GM12872 (cell line): Measurements from ENCODE around the gene CTSH.

ENCODE experiments used
- CTCF ChIP-seq: IDR thresholded peaks from 3 replicates; pipeline ENCODE4 v1.5.1; 2011; ENCODE audit warnings: low read depth, mild to moderate bottlenecking, low read length, moderate library complexity; ENCODE audit not compliant: insufficient read depth

CTSH gene

GRCh38 chr15:78922527-78922926 is 22.3 kb downstream of the CTSH start:
- TF ChIP-seq CTCF = no peak

DNA sequence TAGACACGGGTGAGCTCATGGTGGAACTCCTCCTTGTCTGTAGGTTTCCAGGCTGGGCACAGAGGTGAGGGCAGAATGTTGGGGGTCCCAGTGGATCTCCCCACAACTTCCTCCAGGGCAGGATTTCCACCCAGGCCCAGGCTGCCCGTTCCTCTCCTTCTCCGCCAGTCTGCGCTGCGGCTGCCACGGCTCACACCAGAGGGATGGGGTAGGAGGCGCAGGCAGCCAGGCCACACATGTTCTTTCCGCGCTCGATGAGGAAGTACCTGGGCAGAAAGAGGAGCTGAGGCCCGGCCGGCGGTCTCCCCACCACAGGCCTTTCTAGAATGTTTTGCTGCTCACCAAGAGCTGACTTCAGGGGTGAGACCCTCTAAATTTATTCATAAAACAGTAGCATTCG is 22.9 kb downstream of the CTSH start:
- TF ChIP-seq CTCF = no peak

DNA sequence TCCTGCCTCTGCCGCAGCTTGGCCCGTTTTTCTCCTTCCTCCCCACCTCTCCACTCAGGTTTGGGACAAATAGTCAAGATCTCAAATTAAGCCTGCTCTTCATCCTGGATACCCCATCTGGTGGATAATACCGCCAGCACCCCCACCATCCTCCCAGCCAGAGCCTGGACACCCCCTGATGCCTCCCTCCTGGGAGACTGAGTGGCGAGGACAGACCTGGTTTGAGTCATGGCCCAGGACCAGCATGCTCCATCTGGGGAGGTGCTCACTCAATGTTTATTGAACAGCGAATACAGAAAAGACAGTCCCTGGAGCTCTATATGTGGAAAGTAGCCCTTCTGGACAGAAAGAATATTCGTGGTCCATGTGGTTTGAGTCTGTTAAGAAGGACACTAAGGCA is 23.3 kb downstream of the CTSH start:
- TF ChIP-seq CTCF = no peak

GRCh38 chr15:78917888-78918287 is 27.0 kb downstream of the CTSH start:
- no peak for TF ChIP-seq CTCF

GRCh38 chr15:78916088-78916487 is 28.8 kb downstream of the CTSH start:
- TF ChIP-seq CTCF = no peak

- no peak for TF ChIP-seq CTCF
These were observed 29.3 kb downstream of the CTSH start for GRCh38 chr15:78915341-78916087.

DNA sequence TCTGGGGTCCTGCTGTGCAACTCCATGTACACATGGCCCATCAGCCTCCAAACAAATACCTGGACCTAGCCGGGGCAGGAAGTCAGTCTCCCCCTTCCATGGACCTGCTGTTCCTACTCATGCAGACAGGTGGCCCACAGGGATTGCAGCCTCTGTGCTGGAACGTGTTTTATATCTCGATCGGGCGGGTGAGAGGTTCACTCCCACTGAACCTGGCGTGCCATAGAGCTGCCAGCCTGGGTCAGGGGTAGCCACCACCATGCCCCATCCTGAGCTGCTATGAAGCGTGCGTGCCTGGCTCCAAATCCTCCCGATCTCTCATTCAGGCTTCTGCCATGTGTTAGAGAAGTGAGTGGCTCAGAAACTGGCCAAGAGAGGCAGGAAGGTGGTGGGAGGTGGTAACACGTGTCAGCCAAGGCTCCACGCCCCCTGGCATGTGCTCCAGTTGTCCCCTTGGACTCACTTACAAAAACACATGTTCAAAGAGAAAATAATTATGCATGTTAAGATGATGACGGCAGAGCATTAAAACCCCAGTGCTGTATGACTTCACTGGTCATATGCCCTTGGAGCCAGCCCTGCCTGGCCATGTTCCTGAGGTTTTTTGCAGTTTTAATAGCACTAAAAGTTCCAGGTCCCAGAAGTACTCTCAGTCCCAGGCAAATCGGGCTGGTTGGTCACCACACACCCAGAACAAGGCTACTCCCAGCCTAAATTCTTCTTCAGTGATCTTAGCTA is 30.6 kb downstream of the CTSH start:
- peak; percentile 25; the same call in 1 of the 3 replicates for TF ChIP-seq CTCF
